CD4-positive, alpha-beta T cell treated with Interleukin-15 for 4 hours (primary cell): ENCODE measurements around the gene ABI3.

ENCODE experiments used
- DNase-seq: peaks from one replicate; pipeline ENCODE4 v3.0.0-alpha.2; 2020; ENCODE audit warnings: low spot score

ABI3 gene

DNA sequence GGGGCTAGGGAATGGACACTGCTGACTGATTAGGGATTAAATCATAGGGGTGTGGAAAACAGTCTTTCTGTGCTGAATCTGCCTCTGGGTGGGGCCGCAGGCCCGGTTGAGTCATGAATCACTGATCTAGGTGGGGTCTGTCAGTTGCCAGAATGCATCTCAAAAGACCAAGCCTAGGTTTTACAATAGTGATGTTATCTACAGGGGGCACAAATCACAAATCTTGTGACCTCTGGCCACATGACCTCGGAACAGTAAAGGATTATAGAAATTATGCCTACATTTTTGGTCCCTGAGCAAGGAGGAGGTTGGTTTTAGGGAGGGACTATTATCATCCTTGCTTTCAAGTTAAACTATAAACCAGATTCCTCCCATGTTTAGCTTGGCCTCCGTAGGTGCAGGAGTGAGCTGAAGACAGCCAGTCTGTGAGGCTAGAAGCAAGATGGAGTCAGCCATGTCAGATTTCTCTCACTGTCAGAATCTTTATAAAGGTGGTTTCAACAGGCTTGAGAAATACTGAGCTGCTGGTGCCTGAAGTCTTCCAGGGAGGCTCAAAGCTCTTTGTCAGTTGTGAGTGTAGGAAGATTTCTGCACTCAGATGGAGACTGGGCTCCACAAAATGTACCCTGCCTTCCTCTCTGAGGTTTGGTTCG, 13.0 kb upstream of the ABI3 start:
- no peak for DNase-seq

DNA sequence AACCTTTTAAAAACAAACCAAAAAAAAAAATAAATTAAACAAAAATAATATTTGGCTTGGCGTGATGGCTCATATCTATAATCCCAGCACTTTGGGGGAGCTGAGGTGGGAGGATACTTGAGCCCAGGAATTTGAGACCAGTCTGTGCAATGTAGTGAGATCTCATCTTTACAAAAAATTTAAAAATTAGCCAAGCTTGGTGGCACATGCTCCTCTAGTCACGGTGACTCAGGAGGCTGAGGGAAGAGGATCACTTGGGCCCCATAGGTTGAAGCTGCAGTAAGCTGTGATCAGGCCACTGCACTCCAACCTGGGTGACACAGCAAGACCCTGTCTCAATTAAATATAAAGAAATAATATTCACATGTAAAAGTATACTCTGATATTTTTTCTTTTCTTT, 12.3 kb upstream of the ABI3 start:
- DNase-seq, result no peak

DNA sequence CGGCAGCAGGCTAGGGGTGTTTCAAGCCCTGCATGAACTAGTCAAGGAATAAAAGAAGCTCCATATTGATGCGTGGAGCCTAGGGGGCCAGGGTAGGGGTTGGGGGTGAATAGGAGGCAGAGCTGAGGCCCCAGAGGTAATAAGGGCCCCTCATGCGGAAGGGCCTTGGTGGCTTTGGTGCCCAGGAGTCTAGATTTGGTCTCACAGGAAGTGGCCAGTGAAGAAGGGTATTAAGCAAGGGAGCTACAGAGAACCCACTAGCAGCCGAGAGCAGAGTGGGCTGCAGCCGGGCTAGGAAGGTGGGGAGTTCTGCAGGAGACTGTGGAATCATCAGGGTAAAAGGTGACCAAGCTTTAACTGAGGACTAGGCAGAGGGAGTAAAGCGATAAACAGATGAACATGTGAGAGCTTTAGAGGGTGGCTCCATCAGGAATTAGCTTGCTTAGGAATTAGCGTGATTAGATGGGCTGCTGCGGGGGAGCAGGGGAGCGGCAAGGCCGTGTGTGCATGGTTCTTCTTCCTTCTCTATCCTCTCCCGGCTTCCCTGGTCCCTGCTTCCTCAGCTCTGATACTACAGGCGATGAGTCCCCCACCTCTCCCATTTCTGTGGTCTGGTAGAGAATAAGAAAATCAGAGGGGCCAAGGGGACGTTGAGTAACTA, 10.0 kb upstream of the ABI3 start:
- DNase-seq, result no peak

DNA sequence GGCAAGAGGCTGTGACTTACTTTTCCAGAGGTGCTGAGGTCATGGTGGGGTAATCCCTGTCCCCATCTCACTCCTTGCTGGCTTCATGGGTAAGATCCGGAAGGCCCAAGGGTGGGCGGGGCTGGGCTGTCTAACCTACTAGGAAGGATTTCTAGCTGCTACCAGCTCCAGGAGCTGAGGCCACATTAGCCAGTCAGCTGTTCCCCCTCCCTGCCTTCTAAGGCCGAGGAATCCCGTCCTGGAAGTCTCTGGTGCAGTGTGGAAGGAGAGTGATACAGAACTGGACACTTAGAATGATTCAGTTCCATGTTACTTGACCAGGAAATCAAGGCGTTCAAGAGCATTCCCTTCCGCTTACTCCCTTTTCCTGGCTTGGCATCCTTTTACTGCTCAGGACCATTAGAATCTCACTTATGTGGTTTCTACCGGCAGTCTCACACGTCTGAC, 9.0 kb upstream of the ABI3 start:
- DNase-seq, result no peak

DNA sequence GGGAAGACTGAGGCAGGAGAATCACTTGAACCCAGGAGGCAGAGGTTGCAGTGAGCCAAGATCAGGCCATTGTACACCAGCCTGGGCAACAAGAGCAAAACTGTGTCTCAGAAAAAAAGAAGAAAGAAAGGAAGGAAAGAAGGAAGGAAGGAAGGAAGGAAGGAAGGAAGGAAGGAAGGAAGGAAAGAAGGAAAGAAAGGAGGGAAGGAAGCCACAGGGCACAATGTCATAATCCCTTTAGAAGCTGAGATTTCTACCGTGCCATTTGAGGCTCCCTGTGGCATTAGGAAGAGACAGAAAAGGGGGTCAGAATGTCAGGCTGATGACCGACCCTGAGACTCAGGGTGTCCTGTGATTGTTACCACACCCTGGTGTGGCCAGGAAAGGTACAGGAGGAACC, 6.7 kb upstream of the ABI3 start:
- no peak for DNase-seq

DNA sequence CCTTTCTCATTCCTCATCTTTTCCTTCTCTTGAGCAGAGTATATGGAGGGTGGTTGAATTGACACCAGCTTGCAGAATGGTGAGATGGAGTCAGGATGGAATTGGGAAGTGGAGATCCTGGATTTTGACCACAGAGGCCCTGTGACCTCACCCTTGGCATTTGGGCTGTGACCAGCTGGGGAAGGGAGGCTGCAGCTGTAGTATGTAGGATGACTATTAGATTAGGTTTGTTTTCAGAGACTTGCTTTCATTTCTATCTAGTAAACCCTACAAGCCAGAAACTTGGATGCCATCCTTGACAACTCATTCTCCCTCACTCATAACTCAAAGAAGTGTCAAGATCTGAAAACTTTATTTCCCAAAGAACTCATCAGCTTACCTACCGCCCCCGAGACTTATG, 6.0 kb upstream of the ABI3 start:
- DNase-seq, result no peak

DNA sequence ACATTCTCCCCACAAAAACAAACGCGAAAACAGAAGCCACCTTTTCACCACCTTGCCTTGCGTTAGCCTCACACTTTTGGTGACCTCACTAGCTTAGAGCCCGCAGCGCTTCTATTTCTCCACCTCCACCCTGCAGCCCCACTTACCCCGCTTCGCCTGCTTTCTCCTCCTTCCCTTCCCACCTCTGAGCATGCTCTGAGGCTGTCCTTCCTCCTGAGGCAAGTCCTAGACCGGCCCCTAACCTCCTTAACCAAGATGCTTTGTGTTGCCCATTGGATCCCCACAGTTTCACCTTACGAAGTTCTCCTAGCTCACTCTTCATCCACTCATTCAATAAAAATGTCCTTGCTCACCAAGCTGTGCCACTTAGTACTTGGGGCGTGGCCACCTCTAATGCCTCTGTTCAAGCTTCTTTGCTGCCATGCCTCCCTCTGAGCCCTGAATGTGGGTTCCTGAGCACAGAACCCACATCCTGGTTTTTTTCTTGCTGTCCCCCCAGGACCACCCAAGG, 1.4 kb upstream of the ABI3 start:
- DNase-seq, result no peak

DNA sequence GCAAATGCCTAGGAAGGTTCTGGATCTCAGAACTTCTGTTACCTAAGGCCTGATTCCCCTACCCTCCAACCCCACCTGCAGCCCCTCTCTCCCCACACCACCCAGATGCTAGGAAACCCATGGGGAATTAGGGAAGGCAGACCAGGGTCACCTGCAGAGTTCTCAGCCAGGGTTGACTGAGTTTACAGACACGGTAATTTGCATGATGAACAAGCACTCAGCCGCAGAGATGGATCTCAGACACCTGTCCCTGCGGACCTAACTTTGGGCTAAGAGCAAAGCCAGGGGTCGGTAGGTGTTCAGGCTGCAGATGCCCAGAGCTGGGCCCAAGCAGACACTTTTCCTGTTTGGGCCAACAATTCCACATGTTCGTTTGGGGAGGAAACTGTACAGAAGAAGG, 2.9 kb downstream of the ABI3 start:
- no peak for DNase-seq

DNA sequence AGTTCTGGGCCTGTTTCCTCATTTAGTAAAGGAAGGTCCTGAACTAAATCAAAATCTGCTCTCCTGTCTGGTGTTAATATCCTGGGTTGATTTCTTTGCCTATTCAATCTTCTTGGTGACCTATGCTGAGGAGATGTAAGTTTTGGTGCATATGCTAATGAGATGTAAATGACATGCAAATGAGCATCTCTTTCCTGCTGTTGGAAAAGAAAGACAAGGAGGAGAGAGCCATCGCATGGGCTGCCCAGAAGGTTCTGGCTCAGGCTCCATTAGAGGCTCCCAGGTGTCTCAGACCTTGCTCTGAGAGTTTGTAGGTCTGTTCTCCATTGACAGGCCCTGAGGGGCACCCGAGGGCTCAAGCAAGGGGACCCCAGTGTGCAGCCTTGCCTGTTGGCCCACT, 3.3 kb downstream of the ABI3 start:
- DNase-seq, result no peak

DNA sequence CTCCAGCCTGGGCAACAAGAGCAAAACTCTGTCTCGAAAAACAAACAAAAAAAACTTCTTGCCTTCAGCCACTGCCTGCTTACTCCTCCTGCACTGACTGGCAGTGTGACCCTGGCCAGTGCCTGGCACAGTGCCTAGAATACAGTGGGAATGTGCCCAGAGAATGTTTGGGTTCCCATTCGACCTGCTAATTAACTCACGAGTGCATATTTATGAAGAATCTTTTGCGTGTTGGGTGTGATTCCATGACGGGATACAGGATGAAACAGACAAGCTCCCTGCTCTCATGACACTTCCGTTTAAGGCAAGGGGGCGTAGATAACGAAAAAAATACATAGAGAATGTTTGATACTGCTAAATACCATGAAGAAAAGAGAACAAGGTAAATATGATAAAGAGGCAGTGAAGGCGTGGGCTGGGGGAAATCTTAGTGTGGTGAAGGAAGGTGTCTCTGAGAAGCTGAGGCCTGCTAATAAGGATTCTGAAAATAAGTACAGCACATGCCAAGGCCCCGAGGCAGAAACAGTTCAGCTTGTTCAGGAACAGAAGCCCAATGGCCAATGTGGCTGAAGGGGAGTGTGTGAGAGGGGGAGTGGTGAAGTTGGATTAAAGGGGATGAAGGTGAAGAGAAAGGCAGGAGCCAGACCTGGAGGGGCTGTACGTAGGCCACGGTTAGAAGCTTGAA, 4.3 kb downstream of the ABI3 start:
- no peak for DNase-seq

DNA sequence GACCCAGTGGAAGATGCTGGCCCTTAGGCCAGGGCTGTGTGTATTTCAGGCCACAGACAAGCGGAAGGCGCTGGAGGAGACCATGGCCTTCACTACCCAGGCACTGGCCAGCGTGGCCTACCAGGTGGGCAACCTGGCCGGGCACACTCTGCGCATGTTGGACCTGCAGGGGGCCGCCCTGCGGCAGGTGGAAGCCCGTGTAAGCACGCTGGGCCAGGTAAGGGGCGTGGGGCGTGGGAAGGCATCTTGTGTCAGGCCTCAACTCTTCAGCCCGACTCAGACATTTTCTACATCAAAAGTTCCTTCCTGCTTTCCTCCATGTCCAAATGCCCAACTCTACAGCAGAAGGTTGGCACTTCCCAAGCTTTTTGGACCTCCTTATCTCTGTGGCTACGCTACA, 6.0 kb downstream of the ABI3 start:
- DNase-seq, result no peak

DNA sequence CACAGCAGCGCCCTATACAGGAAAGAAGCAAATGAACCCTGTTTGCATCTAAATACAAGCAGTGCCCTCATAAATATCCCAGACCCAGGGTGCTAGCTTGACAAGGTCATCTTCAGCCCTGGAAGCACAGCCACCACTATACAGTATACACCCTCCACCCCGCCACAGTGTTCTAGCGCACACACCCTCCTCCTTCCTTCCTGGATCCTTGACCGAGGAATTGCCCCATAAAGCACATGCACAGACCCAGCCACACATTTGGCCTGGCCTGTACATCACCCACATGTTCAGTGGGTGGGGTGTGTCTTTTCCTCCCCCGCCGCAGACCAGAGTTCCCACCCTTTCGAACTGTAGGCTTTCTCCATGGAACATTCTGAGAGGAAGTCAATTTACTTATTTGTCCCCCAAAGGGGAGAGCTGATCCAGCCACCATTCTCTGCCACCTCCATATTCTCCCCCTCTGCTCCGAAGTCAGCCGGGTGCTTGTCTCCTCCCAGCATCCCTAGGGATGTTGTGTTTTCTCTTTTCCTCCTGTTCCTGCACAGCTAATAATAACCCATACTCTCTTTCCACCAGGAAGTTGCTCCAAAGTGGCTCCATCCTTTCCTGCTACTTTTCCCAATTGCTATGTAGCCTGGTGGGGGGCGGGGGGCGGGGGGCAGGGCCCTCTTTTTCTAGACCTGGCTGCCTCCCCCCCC, 6.6 kb downstream of the ABI3 start:
- no peak for DNase-seq

DNA sequence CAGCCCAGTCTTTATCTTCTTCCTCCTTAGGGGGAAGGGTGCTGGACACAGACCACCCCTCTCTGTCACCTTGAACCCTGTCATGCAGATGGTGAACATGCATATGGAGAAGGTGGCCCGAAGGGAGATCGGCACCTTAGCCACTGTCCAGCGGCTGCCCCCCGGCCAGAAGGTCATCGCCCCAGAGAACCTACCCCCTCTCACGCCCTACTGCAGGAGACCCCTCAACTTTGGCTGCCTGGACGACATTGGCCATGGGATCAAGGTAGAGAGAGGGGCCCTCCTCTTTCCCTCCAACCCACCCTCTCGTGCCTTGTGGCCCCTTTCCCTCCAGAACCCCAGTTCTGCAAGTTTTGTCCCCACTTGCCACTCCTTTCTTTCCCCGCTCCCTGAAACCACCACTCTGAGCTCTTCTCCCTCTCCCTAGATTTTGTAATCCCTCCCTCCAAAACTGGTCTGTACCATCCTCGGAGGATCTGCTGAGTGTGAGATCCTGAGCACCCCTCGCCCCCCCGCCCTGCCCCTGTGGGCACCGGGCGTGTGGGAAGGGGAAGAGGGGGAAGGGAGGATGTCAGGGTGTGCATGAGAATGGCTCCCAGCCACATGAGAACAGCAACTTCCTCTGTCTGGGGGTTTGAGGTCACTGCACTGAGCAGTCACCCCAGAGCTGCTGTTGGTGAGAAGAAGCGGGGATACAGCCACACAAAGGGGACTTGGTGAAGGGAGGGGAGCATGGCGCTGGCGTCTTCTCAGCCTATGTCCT, 7.3 kb downstream of the ABI3 start:
- peak; percentile 78 for DNase-seq

DNA sequence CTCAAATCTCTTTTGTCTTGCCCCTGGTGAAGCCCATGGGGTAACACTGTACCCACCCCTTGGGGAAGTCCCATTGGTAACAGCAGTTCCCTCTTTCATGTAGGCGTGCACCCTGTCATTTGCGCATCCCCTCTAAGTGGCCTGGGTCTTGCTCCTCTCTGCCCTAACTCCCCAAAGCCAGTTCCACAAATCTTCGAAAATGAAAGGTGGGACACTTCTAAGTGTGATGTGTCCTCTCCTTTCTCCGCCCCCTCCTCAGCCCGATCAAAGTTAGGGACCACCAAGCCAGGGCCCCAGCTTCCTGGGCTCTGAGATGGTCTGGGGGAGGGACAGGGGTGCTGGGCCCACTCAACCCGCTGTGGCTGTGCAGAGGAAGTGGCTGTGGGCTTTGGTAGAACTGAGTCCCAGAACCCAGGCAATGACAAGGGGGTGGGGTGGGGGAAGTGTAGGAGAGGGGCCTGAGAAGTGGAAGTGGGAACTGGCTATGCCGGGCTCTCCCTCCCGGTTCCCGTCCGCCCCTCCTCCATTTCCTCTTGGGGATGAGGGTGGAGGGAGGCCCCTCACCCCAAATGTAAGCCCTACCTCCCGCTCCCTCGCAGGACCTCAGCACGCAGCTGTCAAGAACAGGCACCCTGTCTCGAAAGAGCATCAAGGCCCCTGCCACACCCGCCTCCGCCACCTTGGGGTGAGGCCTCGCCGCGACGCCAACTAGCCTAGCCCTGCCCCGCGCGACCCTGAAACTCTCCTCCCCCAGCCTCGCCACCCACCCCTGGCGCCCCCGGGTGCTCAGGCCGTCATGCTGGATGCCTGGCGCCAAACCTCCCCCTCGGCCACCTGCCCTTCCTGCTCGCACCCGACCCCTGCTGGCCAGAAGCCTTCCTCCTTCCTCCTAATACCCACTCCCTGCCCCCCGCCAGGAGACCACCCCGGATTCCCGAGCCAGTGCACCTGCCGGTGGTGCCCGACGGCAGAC, 8.7 kb downstream of the ABI3 start:
- peak; percentile 69 for DNase-seq

DNA sequence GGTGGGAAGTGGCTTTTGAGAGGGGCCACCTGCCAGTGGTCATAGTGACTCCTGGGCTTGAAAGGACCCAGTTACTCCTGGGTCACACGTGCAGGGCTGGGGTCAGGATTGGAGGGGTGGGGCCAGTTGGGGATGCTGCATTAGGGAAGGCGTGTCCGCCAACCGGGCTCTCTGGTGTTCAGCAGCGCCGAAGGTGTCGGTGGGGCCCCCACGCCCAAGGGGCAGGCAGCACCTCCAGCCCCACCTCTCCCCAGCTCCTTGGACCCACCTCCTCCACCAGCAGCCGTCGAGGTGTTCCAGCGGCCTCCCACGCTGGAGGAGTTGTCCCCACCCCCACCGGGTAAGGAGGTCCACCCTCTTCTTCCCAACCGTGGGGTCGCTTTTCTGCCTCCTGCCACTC, 9.5 kb downstream of the ABI3 start:
- no peak for DNase-seq

DNA sequence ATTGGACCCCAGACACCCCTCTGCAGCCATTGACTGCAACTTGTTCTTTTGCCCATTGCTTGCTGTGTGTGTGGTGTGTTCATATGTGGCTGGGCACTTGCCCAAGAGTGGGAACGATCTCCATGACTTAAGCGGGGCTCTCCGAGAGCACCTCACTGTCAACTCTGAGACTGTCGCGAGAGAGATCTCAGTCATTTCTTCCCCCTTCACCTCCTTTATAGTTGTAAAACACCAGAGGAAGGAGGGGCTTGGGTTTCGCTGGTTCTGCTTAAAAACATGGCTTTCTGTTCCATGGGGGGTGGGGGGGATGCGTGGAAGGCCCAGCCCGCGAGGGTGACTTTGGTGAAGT, 12.6 kb downstream of the ABI3 start:
- DNase-seq, result no peak

DNA sequence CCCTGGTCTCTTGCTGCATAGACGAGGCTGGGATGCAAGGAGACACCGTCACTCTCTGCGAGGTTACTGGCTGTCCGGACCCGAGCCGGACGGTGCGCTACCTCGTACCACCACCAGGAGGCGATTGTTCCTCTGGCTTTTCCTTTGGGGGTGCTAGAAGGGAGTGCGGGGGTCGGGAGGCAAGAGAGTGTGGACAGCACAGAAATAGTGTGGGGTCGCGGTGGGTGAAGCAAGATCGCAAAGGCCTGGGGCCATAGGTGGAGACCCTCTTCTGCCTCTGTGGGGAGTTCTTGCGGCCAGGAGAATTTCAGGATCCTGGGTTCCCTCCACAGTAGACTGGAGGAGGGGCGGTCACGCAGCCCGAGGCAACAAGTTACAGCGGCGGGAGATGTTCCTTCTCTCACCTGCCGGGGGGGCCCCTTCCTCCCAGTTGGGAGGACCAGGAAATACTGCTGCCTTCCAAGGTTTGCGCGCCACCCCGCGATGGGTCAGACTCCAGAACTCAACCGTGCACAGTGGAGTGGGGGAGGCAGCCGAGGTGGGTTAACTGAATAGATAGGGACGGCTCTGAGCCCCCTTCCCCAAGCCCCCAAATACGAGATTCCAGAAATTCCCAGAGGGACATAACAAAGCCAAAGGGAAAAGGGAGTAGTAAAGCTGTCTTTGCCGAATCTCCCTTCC, 13.2 kb downstream of the ABI3 start:
- peak; percentile 63 for DNase-seq

DNA sequence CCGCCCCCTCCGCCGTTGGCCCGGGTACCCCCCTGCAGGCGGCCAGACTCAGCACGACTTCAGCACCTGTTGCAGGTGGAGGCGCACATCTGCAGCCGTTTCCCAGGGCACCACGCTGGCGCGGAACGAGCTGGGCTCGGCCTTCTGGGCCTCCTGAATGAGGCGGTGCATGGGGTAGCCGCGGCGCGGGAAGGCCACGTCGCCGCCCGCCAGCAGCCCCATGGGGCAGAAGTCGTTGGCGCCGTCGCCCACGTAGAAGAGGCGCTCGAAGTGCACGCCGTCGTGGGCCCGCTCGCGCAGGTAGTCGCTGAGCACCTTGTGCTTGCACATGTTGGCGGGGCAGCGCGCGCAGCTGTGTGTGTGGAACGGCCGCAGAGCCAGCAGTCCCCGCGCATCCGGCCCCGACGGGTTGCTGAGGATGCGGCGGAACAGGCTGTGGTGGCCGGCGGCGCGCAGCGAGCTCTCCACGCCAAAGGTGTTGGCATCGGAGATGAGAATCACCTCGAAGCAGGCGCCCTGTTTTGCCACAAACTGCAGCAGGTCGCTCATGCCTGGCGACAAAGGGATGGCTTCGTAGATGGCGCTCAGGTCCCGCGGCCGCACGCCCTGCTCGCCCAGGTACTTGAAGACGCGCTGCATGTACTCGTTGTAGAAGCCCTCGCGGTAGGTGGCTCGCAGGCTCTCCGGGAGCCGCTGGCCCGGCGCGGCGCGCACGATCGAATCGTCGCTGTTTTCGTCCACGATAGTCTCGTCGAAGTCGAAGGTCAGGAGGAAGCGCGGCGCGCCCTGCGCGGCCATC, 13.9 kb downstream of the ABI3 start:
- peak; percentile 39 for DNase-seq

DNA sequence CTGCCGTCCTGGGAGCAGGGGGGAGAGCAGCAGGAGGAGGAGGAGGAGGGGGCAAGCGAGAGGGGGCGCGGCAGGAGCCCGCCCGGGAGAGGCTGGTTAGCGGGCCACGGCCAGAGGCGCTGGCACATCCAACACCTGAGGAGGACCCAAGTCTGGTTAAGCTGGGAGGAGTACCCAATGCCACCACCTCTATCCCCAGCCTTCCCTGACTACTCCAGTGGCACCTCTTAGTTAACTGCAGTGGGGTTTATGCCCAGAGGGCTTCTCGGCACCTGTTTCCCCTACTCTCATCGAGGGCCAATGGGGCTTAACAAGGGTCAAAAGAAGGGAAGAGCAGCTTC, 14.5 kb downstream of the ABI3 start:
- DNase-seq, result no peak
